ENCODE results near the gene GNGT2. TPM values are rescaled to one million over a fixed set of nuclear protein-coding genes. Genes with fewer than 3 reads are reported as not detected.
A peak's percentile ranks its signal among the peaks of the same experiment; 100 is the strongest.

The GNGT2 gene
- total and polyA plus RNA-seq, 2 experiments from 2014 or later = not detected

- Histone ChIP-seq H3K27me3 (replicated peaks; ENCODE audit: insufficient read depth) (peaks cover 4% of the 10 kb centered on the region; the same call in 1 of the 2 replicates), H3F3A (ENCODE audit: insufficient read depth) (no peaks in the 10 kb centered on the region), H3K79me2 (ENCODE audit: insufficient read depth) (no peaks in the 10 kb centered on the region), H3K9me3 (ENCODE audit: low read depth) (no peaks in the 10 kb centered on the region), H3K36me3 (ENCODE audit: low read depth) (no peaks in the 10 kb centered on the region), H3K27ac (no peak overlapping the region), H3K9me2 (ENCODE audit: insufficient read depth) (no peaks in the 10 kb centered on the region), H3K4me2 (ENCODE audit: unreplicated experiment) (no peak overlapping the region), H3K4me1 (ENCODE audit: insufficient read depth) (no peaks in the 10 kb centered on the region), H4K20me1 (ENCODE audit: insufficient read depth) (no peaks in the 10 kb centered on the region), H2AFZ (no peak overlapping the region), H3K9ac (no peak overlapping the region), H3K4me3 (no peak overlapping the region)
- TF ChIP-seq EZH2phosphoT487 (IDR thresholded peaks at IDR 0.05; ENCODE audit: insufficient read depth, low read depth) (no peak), EZH2 (IDR thresholded peaks at IDR 0.05; ENCODE audit: insufficient read depth, poor library complexity, severe bottlenecking) (no peak)
- in situ Hi-C loops (cut with MboI) = no loop called here
- 79 to 85% methylated on average over 12 to 13 of the region's 13 CpGs for WGBS, 2 experiments (ENCODE audit: low coverage in 1 of 2, low lambda C conversion rate in 2 of 2, missing lambda C conversion rate in 2 of 2)
- DNase-seq = no peak
Measured at GRCh38 chr17:49200423-49201083, 9.8 kb downstream of the GNGT2 start.

GRCh38 chr17:49198211-49198610 lies 12.2 kb downstream of the GNGT2 start:
- Histone ChIP-seq H3K27me3 (replicated peaks; ENCODE audit: insufficient read depth) (no peaks in the 10 kb centered on the region; the same call in 1 of the 2 replicates), H3F3A (ENCODE audit: insufficient read depth) (no peaks in the 10 kb centered on the region), H3K4me1 (ENCODE audit: insufficient read depth) (no peaks in the 10 kb centered on the region), H2AFZ (no peak overlapping the region), H3K9me3 (ENCODE audit: low read depth) (no peaks in the 10 kb centered on the region), H3K9ac (no peak overlapping the region), H3K4me3 (no peak overlapping the region), H4K20me1 (ENCODE audit: insufficient read depth) (no peaks in the 10 kb centered on the region), H3K36me3 (ENCODE audit: low read depth) (no peaks in the 10 kb centered on the region), H3K79me2 (ENCODE audit: insufficient read depth) (no peaks in the 10 kb centered on the region), H3K4me2 (ENCODE audit: unreplicated experiment) (no peak overlapping the region), H3K9me2 (ENCODE audit: insufficient read depth) (no peaks in the 10 kb centered on the region), H3K27ac (no peak overlapping the region)
- in situ Hi-C loops (cut with MboI) = no loop called here
- TF ChIP-seq EZH2 (IDR thresholded peaks at IDR 0.05; ENCODE audit: insufficient read depth, poor library complexity, severe bottlenecking) = no peak
- TF ChIP-seq EZH2phosphoT487 (IDR thresholded peaks at IDR 0.05; ENCODE audit: insufficient read depth, low read depth) = no peak
- 59 to 68% methylated on average over 2 of the region's 2 CpGs for WGBS, 2 experiments (ENCODE audit: low coverage in 1 of 2, low lambda C conversion rate in 2 of 2, missing lambda C conversion rate in 2 of 2)
- DNase-seq = no peak

GRCh38 chr17:49197346-49197998 lies 12.9 kb downstream of the GNGT2 start:
- TF ChIP-seq EZH2 (IDR thresholded peaks at IDR 0.05; ENCODE audit: insufficient read depth, poor library complexity, severe bottlenecking) (no peak), EZH2phosphoT487 (IDR thresholded peaks at IDR 0.05; ENCODE audit: insufficient read depth, low read depth) (no peak)
- H3K36me3 ChIP-seq (ENCODE audit: low read depth) = no peaks in the 10 kb centered on the region
- no peaks in the 10 kb centered on the region for H3K9me3 ChIP-seq (ENCODE audit: low read depth)
- DNase-seq = peak; percentile 30
- 13 to 24% methylated on average over 5 of the region's 5 CpGs for WGBS, 2 experiments (ENCODE audit: low coverage in 1 of 2, low lambda C conversion rate in 2 of 2, missing lambda C conversion rate in 2 of 2)
- H3K79me2 ChIP-seq (ENCODE audit: insufficient read depth) = no peaks in the 10 kb centered on the region
- no peak overlapping the region for H3K4me2 ChIP-seq (ENCODE audit: unreplicated experiment)
- H3K27ac ChIP-seq = no peak overlapping the region
- H3F3A ChIP-seq (ENCODE audit: insufficient read depth) = no peaks in the 10 kb centered on the region
- H2AFZ ChIP-seq = peak overlapping the region; percentile 39; the same call in 1 of the 2 replicates
- H3K4me3 ChIP-seq = no peak overlapping the region
- H3K4me1 ChIP-seq (ENCODE audit: insufficient read depth) = no peaks in the 10 kb centered on the region
- H3K9ac ChIP-seq = no peak overlapping the region
- no peaks in the 10 kb centered on the region for H4K20me1 ChIP-seq (ENCODE audit: insufficient read depth)
- no peaks in the 10 kb centered on the region for H3K9me2 ChIP-seq (ENCODE audit: insufficient read depth)
- H3K27me3 ChIP-seq (replicated peaks; ENCODE audit: insufficient read depth) = no peaks in the 10 kb centered on the region
- in situ Hi-C loops (cut with MboI) = no loop called here

GRCh38 chr17:49196520-49196919 lies 13.9 kb downstream of the GNGT2 start:
- Histone ChIP-seq H2AFZ (no peak overlapping the region), H4K20me1 (ENCODE audit: insufficient read depth) (no peaks in the 10 kb centered on the region), H3K4me2 (ENCODE audit: unreplicated experiment) (no peak overlapping the region), H3K9me3 (ENCODE audit: low read depth) (no peaks in the 10 kb centered on the region), H3F3A (ENCODE audit: insufficient read depth) (no peaks in the 10 kb centered on the region), H3K4me3 (no peak overlapping the region), H3K4me1 (ENCODE audit: insufficient read depth) (no peaks in the 10 kb centered on the region), H3K36me3 (ENCODE audit: low read depth) (no peaks in the 10 kb centered on the region), H3K27ac (no peak overlapping the region), H3K27me3 (replicated peaks; ENCODE audit: insufficient read depth) (no peaks in the 10 kb centered on the region), H3K79me2 (ENCODE audit: insufficient read depth) (no peaks in the 10 kb centered on the region), H3K9me2 (ENCODE audit: insufficient read depth) (no peaks in the 10 kb centered on the region), H3K9ac (no peak overlapping the region)
- no peak for TF ChIP-seq EZH2phosphoT487 (IDR thresholded peaks at IDR 0.05; ENCODE audit: insufficient read depth, low read depth)
- TF ChIP-seq EZH2 (IDR thresholded peaks at IDR 0.05; ENCODE audit: insufficient read depth, poor library complexity, severe bottlenecking) = no peak
- 75 to 80% methylated on average over 3 of the region's 3 CpGs for WGBS, 2 experiments (ENCODE audit: low coverage in 1 of 2, low lambda C conversion rate in 2 of 2, missing lambda C conversion rate in 2 of 2)
- in situ Hi-C loops (cut with MboI) = no loop called here
- DNase-seq = no peak
